Activated T-helper 1 cell treated with Interleukin-2 at 50 U/mL for 16 hours (primary cell): ENCODE measurements around the gene ADH4.

ENCODE experiments used
- DNase-seq: peaks from one replicate; pipeline ENCODE4 v3.0.0-alpha.2; 2020; ENCODE audit warnings: low read depth

The ADH4 gene

GRCh38 chr4:99079625-99080295, 64.3 kb downstream of the ADH4 start:
- no peak for DNase-seq

- DNase-seq: no peak
Measured at GRCh38 chr4:99078931-99079624, 65.0 kb downstream of the ADH4 start.

GRCh38 chr4:99078336-99078735, 65.8 kb downstream of the ADH4 start:
- no peak for DNase-seq

- no peak for DNase-seq
Measured at GRCh38 chr4:99077177-99077576, 66.9 kb downstream of the ADH4 start.

GRCh38 chr4:99076292-99076976, 67.7 kb downstream of the ADH4 start:
- no peak for DNase-seq

GRCh38 chr4:99074816-99075215, 69.3 kb downstream of the ADH4 start:
- DNase-seq: no peak
